Measurements from ENCODE around the gene PPFIA4.

Gene PPFIA4

GRCh38 chr1:203088441-203088840, 62.1 kb downstream of the PPFIA4 start:
- DNase-seq (ENCODE audit: low read depth) = no peak
- no peak for TF ChIP-seq CTCF (IDR thresholded peaks at IDR 0.05; ENCODE audit: control insufficient read depth, extremely low read depth, insufficient read depth)
- no peak overlapping the region for H3K4me3 ChIP-seq (ENCODE audit: low read depth, low read length)

- no peak for DNase-seq (ENCODE audit: low read depth)
- H3K4me3 ChIP-seq (ENCODE audit: low read depth, low read length) = no peak overlapping the region
- no peak for TF ChIP-seq CTCF (IDR thresholded peaks at IDR 0.05; ENCODE audit: control insufficient read depth, extremely low read depth, insufficient read depth)
These were observed 62.8 kb downstream of the PPFIA4 start for GRCh38 chr1:203089001-203089650.

GRCh38 chr1:203089651-203090045, 63.4 kb downstream of the PPFIA4 start:
- no peak for DNase-seq (ENCODE audit: low read depth)
- H3K4me3 ChIP-seq (ENCODE audit: low read depth, low read length) = no peak overlapping the region

GRCh38 chr1:203090421-203091198, 64.3 kb downstream of the PPFIA4 start:
- DNase-seq (ENCODE audit: low read depth) = no peak

More at GRCh38 chr1:203089651-203090045, 63.4 kb downstream of the PPFIA4 start:
- no peak for TF ChIP-seq CTCF (IDR thresholded peaks at IDR 0.05; ENCODE audit: control insufficient read depth, extremely low read depth, insufficient read depth)

GRCh38 chr1:203091199-203091477, 64.8 kb downstream of the PPFIA4 start:
- no peak overlapping the region for H3K4me3 ChIP-seq (ENCODE audit: low read depth, low read length)
- no peak for TF ChIP-seq CTCF (IDR thresholded peaks at IDR 0.05; ENCODE audit: control insufficient read depth, extremely low read depth, insufficient read depth)
- DNase-seq (ENCODE audit: low read depth) = no peak

More at GRCh38 chr1:203090421-203091198, 64.3 kb downstream of the PPFIA4 start:
- TF ChIP-seq CTCF (IDR thresholded peaks at IDR 0.05; ENCODE audit: control insufficient read depth, extremely low read depth, insufficient read depth) = no peak
- no peak overlapping the region for H3K4me3 ChIP-seq (ENCODE audit: low read depth, low read length)

- DNase-seq (ENCODE audit: low read depth) = no peak
- no peak overlapping the region for H3K4me3 ChIP-seq (ENCODE audit: low read depth, low read length)
- no peak for TF ChIP-seq CTCF (IDR thresholded peaks at IDR 0.05; ENCODE audit: control insufficient read depth, extremely low read depth, insufficient read depth)
These were observed 65.6 kb downstream of the PPFIA4 start for GRCh38 chr1:203091761-203092330.

Measured in LNCaP clone FGC (cell line).